NOMO-1 treated with dmso at 0.1 percent for 144 hours (cell line): ENCODE data around the gene CA9.
A peak's percentile ranks its signal among the peaks of the same experiment; 100 is the strongest.

ENCODE experiments used
- DNase-seq: peaks from one replicate; lab custom pipeline; 2025; ENCODE audit not compliant: unreplicated experiment; lab: John Stamatoyannopoulos, UW

CA9 gene

GRCh38 chr9:35651956-35652828 lies 21.5 kb upstream of the CA9 start:
- DNase-seq = peak; percentile 46

- peak; percentile 46 for DNase-seq
Observed at GRCh38 chr9:35652829-35653209, 20.9 kb upstream of the CA9 start.

GRCh38 chr9:35653611-35654010 lies 20.1 kb upstream of the CA9 start:
- no peak for DNase-seq

- no peak for DNase-seq
Observed at GRCh38 chr9:35656348-35656747, 17.4 kb upstream of the CA9 start.

- no peak for DNase-seq
Observed at GRCh38 chr9:35656831-35657545, 16.7 kb upstream of the CA9 start.

GRCh38 chr9:35657546-35658136 lies 16.1 kb upstream of the CA9 start, which contains the start of gene RMRP:
RMRP (minus strand) TSS chr9:35658019.
- DNase-seq = peak; percentile 99

- peak; percentile 81 for DNase-seq
Observed at GRCh38 chr9:35658137-35658967, 15.4 kb upstream of the CA9 start, which contains the start of gene CCDC107. CCDC107 (plus strand) TSS chr9:35658292; CDS start chr9:35658380, 88 bp downstream.

- no peak for DNase-seq
Observed at GRCh38 chr9:35658968-35659220, 14.8 kb upstream of the CA9 start.

GRCh38 chr9:35659340-35659739 lies 14.4 kb upstream of the CA9 start:
- no peak for DNase-seq

GRCh38 chr9:35660966-35661415 lies 12.7 kb upstream of the CA9 start:
- DNase-seq = no peak

GRCh38 chr9:35661756-35662350 lies 11.9 kb upstream of the CA9 start:
- DNase-seq = no peak

GRCh38 chr9:35662437-35662836 lies 11.3 kb upstream of the CA9 start:
- no peak for DNase-seq

GRCh38 chr9:35664531-35665470 lies 8.9 kb upstream of the CA9 start, which contains the start of gene ARHGEF39:
ARHGEF39 (minus strand) TSS chr9:35665195; CDS start chr9:35665169, 26 bp downstream.
- peak; percentile 82 for DNase-seq

GRCh38 chr9:35665471-35665818 lies 8.3 kb upstream of the CA9 start:
- no peak for DNase-seq

GRCh38 chr9:35666045-35666444 lies 7.7 kb upstream of the CA9 start:
- DNase-seq = no peak

- no peak for DNase-seq
Observed at GRCh38 chr9:35666549-35666948, 7.2 kb upstream of the CA9 start.

- DNase-seq = no peak
Observed at GRCh38 chr9:35667939-35668338, 5.8 kb upstream of the CA9 start.

- DNase-seq = no peak
Observed at GRCh38 chr9:35669331-35670145, 4.2 kb upstream of the CA9 start.

- no peak for DNase-seq
Observed at GRCh38 chr9:35674025-35674361, 265 bp downstream of the CA9 start.
